ENCODE data around the gene MYT1.

GRCh38 chr20:64219202-64219601 is 55.0 kb downstream of the MYT1 start:
- TF ChIP-seq POLR2A (IDR thresholded peaks at IDR 0.05) (no peak), CTCF (IDR thresholded peaks at IDR 0.05) (no peak)
